Measurements from ENCODE around the gene SCMH1.
"Not testable (repeated sequence)": the region's sequence is repeated elsewhere in the genome, so short reads cannot be mapped to it uniquely, and the experiment has no call there.

SCMH1 gene

DNA sequence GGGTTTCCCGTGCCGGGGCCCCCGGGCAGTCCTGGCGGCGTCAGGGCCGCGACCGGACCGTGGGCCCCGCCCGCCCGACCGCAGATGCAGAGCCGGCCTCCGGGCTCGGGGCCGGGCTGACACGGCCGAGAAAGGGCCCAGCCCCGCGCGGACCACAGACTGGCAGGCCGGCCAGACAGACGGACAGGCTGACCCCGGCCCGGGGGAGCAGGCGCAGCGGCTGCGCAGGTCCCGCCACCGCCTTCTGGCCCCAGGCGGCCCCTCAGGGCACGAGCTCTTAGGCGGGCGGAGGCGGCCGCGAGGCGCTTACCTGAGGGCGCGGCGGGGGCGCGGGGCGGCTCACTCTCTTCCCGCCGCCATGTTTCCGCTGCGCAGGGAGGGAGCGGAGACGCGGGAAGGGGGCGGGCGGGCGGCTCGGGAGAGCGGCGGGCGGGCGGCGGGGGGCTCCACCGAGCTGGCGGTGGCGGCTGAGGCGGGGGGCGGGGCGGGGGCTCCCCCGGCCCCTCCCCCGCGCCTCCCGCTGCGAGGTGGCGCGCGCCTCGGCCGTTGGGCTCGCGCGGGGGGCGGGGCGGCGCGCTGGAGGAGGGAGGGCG is at the start of gene SCMH1:
SCMH1 (minus strand) TSS at position 558 of the 593 bp plus-strand sequence. CDS start 56,173 bp downstream, outside the sequence.
- DNase-seq (ENCODE audit: low read depth): no peak

DNA sequence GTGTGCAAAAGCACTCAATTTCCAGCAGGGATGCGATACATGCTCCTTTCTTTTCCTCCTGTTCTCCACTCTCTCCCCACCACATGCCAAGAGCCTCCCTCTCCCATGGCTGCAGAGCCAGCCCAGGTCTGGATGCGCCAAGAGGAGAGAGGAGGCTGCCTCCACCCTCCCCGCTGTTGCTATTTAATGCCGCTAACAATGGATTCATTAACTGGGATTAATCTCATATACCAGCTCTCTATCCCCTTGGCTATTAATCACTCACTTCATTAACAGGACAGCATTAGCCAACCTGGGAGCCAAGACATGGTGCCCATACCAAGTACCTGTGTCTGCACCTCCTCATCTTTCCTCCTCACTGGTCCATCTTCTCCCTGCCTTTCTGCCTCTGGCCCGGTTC is 49.1 kb upstream of the SCMH1 start:
- DNase-seq (ENCODE audit: low read depth): no peak

DNA sequence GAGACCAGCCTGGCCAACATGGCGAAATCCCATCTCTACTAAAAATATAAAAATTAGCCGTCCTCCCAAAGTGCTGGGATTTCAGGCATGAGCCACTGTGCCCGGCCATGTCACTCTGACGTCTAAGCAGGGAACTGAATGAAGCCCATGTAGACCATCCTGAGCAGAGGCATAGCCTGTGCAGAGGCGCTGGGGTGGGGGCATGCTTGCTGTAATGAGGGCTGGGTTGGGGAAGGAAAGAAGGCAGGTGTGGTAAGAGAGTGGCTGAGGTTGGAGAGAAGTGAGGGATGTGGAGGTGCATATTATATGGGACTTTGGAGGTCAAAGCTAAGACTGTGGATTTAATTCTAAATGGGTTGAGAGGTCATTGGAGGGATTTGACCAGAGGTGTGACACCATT is 47.1 kb upstream of the SCMH1 start:
- no peak for DNase-seq (ENCODE audit: low read depth)

DNA sequence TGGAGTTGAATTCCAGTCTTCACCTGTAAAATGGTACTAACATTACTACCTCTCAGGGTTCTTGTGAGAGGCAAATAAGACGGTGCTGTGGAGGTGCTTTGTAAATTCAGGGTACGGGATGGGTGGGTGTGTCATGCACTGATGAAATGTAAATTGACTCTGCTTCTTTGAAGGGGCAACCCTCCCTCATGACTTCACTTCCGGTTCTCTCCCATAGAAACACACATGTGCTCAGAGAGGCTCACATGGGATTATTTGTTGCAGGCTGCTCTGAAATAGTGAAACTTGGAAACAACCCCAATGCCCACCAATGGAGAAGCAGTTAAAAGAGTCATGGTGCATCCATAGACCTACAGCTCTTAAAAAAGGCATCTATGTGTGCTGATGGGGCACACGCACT is 44.9 kb upstream of the SCMH1 start:
- DNase-seq (ENCODE audit: low read depth): no peak

DNA sequence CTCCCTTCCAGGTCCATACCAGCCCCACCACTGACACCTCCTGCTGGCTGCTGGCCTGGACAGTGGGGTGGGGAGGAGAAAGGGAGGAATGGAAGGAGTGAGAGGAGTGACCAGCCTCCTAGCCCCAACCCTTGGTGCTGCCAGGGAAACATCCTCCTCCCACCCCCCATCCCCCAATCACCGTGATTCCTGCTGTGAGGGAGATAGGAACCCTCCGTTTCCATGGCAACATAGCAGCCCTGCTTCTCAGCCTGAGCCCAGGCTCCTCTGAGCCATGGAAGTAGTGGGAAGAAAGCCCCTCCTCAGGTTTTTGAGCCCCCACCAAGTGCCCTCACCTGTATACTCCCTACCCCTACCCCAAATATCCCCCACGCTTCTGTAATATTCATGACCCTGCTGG is 44.4 kb upstream of the SCMH1 start:
- DNase-seq (ENCODE audit: low read depth): no peak

DNA sequence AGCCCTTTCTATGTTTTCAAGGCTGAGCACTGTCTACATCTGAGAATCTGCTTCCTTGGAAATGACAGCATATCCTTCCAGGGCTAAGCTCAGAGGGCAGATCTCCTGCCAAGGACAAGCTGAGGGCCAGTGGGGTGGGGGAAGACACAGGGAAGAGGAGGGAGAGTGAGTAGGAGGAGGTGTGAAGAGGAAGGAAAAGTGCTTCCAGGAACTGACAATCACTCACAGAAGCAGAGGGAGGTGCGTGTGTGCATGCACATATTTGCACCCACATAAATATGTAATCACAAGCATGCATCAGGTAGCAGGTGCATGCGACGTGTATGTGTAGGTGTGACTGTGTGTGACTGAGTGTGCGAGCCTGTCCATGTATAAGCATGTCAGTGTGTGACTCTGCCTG is 43.7 kb upstream of the SCMH1 start:
- DNase-seq (ENCODE audit: low read depth): no peak

DNA sequence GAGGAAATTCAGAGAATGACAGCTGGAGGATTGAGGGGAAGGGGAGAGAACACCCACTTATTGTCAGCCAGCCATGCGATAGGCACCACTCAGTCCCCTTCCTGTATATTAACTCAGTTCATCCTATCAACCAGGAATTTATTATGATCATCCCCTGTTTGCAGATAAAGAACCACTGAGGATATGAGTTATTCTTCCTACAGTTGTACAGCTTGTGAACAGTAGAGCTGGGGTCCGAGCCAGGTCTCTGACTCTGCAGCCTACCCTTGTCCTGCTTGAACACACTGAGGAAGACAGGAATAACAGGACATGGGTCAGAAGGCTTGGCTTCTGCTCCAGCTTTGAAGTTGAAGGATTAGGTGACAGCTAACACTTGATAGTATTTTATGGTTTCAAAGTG is 42.0 kb upstream of the SCMH1 start:
- no peak for DNase-seq (ENCODE audit: low read depth)

DNA sequence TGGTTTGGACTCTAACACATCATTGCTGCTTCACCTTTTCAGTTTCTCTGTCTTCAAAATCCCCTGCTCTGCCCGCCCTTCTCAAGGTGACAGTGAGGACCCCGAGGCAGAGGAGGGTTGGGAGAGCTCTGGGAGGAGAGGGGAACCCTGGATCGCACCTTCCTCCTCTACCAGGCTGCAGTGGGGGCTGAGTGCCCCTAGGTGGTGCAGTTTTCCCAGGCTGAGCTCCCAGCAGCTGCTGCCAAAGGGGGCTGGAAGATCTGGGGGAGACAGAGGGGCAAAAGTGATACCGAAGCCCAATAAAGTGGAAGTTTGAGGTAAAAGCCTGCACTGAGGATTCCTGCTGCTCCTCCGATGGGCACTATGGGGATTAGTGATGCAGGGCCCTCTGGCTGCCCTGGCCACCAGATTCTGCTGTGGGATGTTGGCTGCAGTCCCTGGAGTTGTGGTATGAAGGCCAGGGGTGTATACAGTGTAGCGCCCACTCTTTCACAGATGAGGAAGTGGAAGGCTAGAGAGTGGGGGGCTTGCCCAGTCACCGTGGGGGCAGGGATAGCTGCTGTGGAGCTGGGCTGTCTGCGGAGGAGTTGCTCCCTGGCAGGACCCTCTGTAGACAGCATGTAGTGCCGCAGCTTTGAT is 40.7 kb upstream of the SCMH1 start:
- DNase-seq (ENCODE audit: low read depth): no peak

DNA sequence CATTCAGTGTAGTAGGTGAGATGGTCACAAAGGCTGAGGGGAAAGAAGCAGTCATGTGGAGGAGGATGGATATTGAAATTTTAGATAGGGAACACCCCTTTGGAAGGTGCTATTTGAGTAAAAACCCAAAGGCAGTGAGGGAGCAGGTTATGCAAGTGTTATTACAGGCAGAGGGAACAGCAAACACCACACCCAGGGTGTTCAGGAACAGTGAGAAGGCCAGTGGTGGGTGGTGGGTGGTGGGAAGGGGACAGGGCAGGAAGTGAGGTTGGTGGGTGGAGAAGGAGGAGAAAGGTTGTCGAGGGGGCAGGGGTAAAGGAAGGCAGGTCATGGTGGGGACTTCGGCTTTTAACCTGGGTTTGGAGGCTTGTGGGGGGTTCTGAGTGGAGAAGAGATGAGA is 39.2 kb upstream of the SCMH1 start:
- DNase-seq (ENCODE audit: low read depth): no peak

DNA sequence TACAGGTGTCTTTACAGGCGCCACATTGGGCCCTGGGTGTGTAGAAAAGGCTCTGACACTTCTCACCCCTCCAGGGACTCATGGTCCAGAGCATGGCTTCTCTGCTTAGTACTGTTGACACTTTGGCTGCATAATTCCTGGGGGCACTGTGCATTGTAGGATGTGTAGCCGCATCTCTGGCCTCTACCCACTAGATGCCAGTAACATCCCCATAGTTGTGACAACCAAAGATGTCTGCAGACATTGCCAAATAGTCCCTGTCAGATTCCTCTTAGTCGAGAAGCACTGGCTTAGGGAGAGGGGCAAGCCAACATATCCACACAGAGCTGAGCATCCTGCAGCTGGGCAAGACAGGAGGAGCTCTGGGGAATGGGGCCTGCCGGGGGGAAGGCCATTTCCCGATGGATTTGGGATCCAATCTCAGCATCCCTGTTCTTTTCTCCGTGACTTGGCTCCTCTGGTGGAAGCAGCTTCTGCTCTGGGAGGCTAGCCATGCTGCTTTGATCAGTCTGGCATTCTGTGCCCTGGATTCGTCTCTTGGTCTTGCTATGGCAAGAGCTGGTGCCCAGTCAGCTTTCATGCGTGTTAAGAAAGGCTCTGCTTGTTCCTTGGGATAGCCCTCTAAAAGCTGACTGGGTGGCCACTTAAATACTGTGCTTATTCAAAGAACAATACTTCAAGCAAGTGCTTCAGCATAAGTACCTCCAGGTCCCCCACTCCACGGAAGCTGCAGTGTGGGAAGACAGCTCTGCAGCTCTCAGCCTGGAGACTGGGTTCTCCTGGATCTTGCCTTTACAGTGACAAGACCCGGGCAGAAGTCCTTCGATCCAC is 38.3 kb upstream of the SCMH1 start:
- no peak for DNase-seq (ENCODE audit: low read depth)

DNA sequence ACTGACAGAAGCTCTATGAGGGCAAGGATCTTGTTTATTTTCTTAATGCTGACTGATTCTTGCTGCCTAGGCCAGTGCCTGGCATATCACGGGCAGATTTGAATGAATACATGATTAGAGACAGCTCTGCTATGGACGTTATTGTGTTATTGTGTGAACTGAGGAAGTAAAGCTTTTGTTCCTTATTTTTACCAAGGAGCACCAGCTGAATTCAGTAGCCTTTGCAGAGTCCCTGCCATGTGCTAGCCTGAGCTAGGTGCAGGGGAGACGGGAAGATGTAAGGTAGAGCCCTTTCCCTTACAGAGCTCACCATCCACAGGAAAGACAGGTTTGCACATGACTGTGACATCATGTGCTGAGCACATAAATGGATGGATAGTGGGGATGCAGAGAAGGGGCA is 36.0 kb upstream of the SCMH1 start:
- DNase-seq (ENCODE audit: low read depth): no peak

DNA sequence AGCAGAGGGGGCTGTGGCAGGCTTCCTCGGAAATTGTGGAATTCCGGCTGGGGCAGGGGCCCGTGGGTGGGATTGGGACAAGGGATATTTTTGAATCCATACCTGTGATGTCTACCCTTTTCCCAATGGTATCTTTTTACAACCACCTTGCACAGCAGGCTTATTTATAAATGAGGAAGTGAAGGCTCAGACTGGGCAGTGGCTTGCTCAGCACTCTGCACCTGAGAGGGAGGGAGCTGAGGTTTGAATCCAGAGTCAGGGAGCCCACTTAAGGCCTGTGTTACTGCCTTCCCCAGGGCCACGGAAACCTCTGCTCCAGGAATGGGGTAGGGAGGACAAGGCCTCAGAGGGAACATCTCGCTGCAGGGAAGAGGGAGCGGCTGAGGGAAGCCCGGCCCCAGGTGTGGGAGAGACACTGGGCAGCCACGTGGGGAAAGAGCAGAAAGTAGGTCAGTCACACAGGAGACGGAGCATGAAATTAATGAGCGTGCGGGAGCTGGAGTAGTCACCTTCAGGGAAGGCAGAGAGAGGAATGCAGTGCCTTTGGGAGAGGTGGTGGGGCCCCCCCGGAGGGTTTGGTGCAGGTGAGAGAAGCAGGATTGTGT is 35.4 kb upstream of the SCMH1 start:
- DNase-seq (ENCODE audit: low read depth): no peak

DNA sequence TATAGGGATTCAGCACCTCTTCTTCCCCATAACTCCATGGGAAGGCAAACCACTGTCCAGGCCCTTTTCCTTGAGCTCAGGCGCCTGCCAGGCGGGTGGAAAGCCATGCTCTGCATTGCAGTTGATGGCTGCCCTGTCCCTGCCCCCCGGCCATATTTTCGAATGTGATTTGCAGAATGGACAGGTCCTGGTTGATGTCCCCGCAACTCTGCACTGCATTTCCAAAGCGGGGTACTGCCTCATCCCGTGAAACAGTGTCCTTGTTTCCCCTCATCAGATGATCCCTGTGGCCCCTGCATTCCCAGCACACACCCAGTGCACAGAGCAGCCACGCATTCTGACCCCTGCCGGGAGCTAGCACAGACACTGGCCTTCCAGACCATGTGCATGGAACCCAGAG is 33.7 kb upstream of the SCMH1 start:
- no peak for DNase-seq (ENCODE audit: low read depth)

DNA sequence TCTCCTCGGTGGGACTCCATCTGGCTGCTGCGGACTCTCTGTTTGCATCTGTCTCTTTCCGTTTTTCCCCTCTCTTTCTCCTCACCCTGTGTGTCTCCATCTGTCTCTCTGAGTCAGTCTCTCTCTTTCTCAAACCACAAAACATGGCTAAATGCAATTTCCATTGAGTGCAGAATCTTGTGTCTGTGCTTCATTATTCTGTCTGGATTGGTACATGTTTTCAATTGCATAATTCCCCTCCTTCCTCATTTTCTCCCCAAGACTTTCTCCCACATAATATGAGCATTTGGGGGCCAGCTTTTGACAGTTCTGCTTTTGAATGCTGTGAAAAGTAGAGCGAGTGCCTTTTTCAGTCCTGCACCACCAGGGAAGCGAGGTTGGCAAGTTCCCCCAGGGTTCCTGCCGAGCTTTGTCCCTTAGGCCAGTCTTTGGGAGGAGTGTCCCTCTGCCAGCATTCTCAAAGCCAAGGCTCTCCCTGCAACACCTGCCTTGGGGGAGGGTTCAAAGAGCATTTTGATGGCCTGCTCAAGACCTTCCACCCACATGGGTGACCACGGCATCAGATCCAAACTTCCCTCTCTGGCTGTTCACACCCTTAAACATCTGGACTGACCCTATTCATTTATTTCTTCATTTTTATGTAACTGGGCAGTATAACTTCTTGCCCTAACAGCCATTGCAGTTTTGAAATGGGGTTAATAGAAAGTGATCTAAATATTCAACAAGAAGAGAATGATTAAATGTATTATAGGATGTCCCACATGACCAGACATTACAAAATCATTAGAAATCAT is 32.8 kb upstream of the SCMH1 start:
- no peak for DNase-seq (ENCODE audit: low read depth)

DNA sequence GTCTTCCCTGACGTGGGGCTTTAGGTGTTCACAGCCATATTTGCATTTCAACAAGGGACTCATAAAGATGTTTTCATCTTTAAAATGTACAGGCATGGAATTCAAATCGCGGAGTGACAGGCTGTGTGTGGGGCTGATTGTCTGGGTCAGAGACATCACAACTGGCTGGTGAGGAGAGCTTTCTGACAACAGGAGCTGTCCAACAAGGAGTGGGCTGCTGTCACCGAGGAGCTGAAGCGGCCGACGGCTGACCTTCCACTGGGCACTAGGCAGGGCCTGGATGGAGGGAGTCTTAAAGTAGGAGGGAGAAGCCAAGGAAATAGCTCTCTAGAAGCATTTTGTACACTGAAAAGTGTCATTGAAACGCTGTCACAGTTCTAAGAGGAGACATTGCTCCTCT is 30.5 kb upstream of the SCMH1 start:
- no peak for DNase-seq (ENCODE audit: low read depth)

DNA sequence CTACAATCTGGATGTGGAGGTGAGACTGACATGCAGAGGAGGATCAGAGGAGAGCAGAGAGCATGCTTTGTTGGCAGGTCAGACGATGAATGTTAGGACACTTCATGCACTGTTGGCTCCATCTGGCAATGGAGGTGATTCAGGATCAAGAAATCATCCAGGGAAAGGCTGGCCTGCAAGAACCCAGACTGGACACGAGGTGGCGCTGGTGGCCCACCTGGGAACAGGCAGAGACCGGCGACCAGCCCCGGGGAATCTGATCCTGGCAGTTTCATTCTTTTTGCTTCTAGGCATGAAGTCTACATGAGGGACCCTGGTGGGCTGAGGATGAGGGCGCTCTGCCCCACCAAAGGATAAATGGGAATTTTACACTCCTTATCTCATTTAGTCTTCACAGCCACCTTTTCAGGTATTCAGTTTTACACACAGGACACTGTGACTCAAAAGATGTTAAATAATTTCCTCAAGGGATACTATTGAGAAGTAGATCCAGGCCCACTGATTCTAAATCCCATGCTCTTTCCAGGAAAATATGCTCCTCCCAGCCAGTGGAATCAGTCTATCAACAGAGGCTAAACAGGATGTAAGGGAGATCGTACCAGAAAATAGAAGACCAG is 26.2 kb upstream of the SCMH1 start:
- peak; percentile 52 for DNase-seq (ENCODE audit: low read depth)

DNA sequence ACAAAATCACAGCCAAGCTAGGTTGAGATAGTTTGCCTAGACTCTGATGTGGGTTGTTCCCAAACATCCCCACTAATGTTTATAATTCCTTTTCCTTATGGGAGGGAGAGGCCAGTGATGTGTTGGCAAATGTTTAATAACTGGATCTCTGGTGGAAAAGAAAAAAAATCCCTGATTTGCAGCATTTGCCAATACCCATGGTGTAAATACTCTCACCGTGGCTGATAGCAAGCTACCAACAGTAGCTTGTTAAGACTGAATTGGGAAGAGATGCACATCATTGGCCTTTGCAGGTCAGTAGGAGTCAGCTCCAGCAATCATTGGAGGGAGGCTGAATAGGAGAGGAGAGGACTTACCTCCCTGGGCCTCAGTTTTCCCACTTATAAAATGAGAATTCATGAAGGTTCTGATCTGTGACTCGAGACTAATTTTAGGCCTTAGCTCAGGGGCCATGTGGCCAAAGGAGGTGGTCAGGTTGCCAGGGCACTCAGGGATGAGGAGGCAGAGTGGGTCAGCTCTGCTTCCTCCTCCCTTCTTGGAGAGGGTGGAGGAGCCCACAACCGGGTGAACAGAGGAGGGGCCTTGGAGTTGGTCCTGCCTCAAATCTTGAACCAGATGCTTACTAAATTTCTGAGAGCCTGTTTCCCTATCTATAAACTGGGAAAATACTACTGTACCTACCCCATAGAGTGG is 20.0 kb upstream of the SCMH1 start:
- DNase-seq (ENCODE audit: low read depth): no peak

DNA sequence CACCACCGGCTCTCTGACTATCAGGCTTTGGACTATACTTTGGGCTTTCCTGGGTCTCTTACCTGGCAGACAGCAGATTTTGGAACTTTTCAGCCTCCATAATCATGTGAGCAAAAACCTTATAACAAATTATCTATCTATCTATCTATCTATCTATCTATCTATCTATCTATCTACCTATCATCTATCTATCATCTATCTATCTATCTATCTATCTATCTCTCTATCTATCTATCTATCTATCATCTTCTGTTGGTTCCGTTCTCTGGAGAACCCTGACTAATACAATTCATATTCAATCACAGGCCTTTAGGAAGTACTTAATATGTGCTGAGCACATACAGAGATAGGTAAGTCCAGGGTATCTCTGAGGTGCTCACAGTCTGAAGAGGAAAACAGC is 18.7 kb upstream of the SCMH1 start:
- no peak for DNase-seq (ENCODE audit: low read depth)

DNA sequence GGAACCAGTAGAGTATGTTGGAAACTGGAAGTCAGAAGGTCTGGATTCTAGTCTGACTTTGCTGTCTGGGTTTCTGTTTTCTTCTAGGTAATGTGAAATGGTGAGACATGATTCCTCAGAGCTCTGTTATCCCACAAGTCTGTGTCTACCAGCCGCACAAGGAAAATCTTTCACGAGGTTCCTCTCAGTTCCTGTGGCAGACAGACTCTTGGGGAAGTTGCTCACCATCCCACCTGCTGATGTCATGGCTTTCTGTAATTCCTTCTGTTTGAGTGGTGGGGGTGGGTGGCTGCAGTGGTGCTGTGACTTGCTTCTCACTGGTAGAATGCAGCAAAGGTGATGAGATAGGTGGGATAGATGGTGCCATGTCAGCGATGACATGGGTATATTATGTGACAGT is 17.1 kb upstream of the SCMH1 start:
- DNase-seq (ENCODE audit: low read depth): no peak

DNA sequence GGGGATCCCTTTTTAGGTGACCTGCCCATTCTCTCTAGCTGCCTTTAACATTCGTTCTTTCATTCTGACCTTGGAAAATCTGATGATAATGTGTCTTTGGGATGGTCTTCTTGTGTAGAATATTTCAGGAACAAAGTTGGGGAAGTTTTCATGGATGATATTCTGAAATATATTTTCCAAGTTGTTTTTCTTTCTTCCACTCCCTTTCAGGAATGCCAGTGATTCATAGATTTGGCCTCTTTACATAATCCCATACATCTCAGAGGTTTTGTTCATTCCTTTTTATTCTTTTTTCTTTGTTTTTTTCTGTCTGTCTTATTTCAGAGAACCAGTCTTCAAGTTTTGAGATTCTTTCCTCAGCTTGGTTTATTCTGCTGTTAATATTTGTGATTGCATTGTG is 13.9 kb upstream of the SCMH1 start:
- DNase-seq (ENCODE audit: low read depth): no peak

DNA sequence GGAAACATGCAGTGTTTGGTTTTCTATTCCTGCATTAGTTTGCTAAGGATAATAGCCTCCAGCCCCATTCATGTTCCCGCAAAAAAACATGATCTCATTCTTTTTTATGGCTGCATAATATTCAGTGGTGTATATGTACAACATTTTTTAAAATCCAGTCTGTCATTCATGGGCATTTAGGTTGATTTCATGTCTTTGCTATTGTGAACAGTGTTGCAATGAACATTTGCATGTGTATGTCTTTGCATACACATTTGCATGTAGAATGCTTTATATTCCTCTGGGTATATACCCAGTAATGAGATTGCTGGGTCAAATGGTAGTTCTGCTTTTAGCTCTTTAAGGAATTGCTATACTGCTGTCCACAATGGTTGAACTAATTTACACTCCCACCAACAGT is 9.0 kb upstream of the SCMH1 start:
- not testable (repeated sequence) for DNase-seq (ENCODE audit: low read depth)
